ENCODE data around the gene DNM3.

The DNM3 gene

GRCh38 chr1:171981303-171981702 lies 140.0 kb downstream of the DNM3 start:
- ChIA-PET CTCF (interaction anchor here (0.6 kb wide), 1 partner anchor 181 kb away, joined by 3 read pairs; no protein-coding TSS in a partner anchor), POLR2A (no interaction called here)
- TF ChIP-seq SP1 (IDR thresholded peaks at IDR 0.05) (no peak), TARDBP (IDR thresholded peaks at IDR 0.05) (no peak), NFRKB (IDR thresholded peaks at IDR 0.05) (no peak), CTBP1 (IDR thresholded peaks at IDR 0.05; ENCODE audit: borderline replicate concordance) (no peak), ARNT (IDR thresholded peaks at IDR 0.05) (no peak), FOXA1 (IDR thresholded peaks at IDR 0.05) (no peak), HDGF (IDR thresholded peaks at IDR 0.05; ENCODE audit: borderline replicate concordance) (no peak), BHLHE40 (IDR thresholded peaks at IDR 0.05; ENCODE audit: borderline replicate concordance) (no peak), LEF1 (IDR thresholded peaks at IDR 0.05; ENCODE audit: borderline replicate concordance) (no peak), ELF4 (IDR thresholded peaks at IDR 0.05) (no peak), FOXK2 (IDR thresholded peaks at IDR 0.05) (no peak), SUZ12 (IDR thresholded peaks at IDR 0.05) (no peak), PKNOX1 (IDR thresholded peaks at IDR 0.05) (no peak)
- DNase-seq (ENCODE audit: extremely low spot score), result no peak

GRCh38 chr1:171983584-171983983 lies 142.3 kb downstream of the DNM3 start:
- TF ChIP-seq ELF4 (IDR thresholded peaks at IDR 0.05) (no peak), L3MBTL2 (conservative IDR thresholded peaks at IDR 0.05) (no peak), TARDBP (IDR thresholded peaks at IDR 0.05) (no peak), LEF1 (IDR thresholded peaks at IDR 0.05; ENCODE audit: borderline replicate concordance) (no peak), PKNOX1 (IDR thresholded peaks at IDR 0.05) (no peak), CTBP1 (IDR thresholded peaks at IDR 0.05; ENCODE audit: borderline replicate concordance) (no peak), ZNF384 (IDR thresholded peaks at IDR 0.05) (no peak), FOXA1 (IDR thresholded peaks at IDR 0.05) (no peak), HDGF (IDR thresholded peaks at IDR 0.05; ENCODE audit: borderline replicate concordance) (no peak), FOXM1 (IDR thresholded peaks at IDR 0.05; ENCODE audit: borderline replicate concordance) (no peak), FOXK2 (IDR thresholded peaks at IDR 0.05) (no peak), SUZ12 (IDR thresholded peaks at IDR 0.05) (no peak), NFRKB (IDR thresholded peaks at IDR 0.05) (no peak), SP1 (IDR thresholded peaks at IDR 0.05) (no peak), ARNT (IDR thresholded peaks at IDR 0.05) (no peak), BHLHE40 (IDR thresholded peaks at IDR 0.05; ENCODE audit: borderline replicate concordance) (no peak)
- POLR2A ChIA-PET, result no interaction called here
- no peak for DNase-seq (ENCODE audit: extremely low spot score)
- CTCF ChIA-PET, result interaction anchor here (0.7 to 4.7 kb wide), 3 partner anchors 142 to 182 kb away, joined by 3 to 82 read pairs (median 5); partner anchors contain the start of gene DNM3

GRCh38 chr1:171984262-171984661 lies 143.0 kb downstream of the DNM3 start:
- CTCF ChIA-PET, result interaction anchor here (0.7 to 4.7 kb wide), 3 partner anchors 143 to 182 kb away, joined by 3 to 82 read pairs (median 5); partner anchors contain the start of gene DNM3
- TF ChIP-seq LEF1 (IDR thresholded peaks at IDR 0.05; ENCODE audit: borderline replicate concordance) (no peak), BHLHE40 (IDR thresholded peaks at IDR 0.05; ENCODE audit: borderline replicate concordance) (no peak), FOXA1 (IDR thresholded peaks at IDR 0.05) (no peak), ZNF384 (IDR thresholded peaks at IDR 0.05) (no peak), PKNOX1 (IDR thresholded peaks at IDR 0.05) (no peak), TARDBP (IDR thresholded peaks at IDR 0.05) (no peak), ARNT (IDR thresholded peaks at IDR 0.05) (no peak), SUZ12 (IDR thresholded peaks at IDR 0.05) (no peak), HDGF (IDR thresholded peaks at IDR 0.05; ENCODE audit: borderline replicate concordance) (no peak), SP1 (IDR thresholded peaks at IDR 0.05) (no peak), FOXM1 (IDR thresholded peaks at IDR 0.05; ENCODE audit: borderline replicate concordance) (no peak), FOXK2 (IDR thresholded peaks at IDR 0.05) (no peak), NFRKB (IDR thresholded peaks at IDR 0.05) (no peak), ELF4 (IDR thresholded peaks at IDR 0.05) (no peak)
- DNase-seq (ENCODE audit: extremely low spot score), result no peak
- POLR2A ChIA-PET, result no interaction called here

- no peak for TF ChIP-seq SP1 (IDR thresholded peaks at IDR 0.05)
- no peak for TF ChIP-seq TARDBP (IDR thresholded peaks at IDR 0.05)
- no peak for TF ChIP-seq NFRKB (IDR thresholded peaks at IDR 0.05)
- no peak for TF ChIP-seq FOXA1 (IDR thresholded peaks at IDR 0.05)
- no peak for TF ChIP-seq BHLHE40 (IDR thresholded peaks at IDR 0.05; ENCODE audit: borderline replicate concordance)
- TF ChIP-seq FOXM1 (IDR thresholded peaks at IDR 0.05; ENCODE audit: borderline replicate concordance), result no peak
- TF ChIP-seq L3MBTL2 (conservative IDR thresholded peaks at IDR 0.05), result no peak
- TF ChIP-seq SUZ12 (IDR thresholded peaks at IDR 0.05), result no peak
- no peak for TF ChIP-seq LEF1 (IDR thresholded peaks at IDR 0.05; ENCODE audit: borderline replicate concordance)
- TF ChIP-seq ARNT (IDR thresholded peaks at IDR 0.05), result no peak
- no peak for TF ChIP-seq HDGF (IDR thresholded peaks at IDR 0.05; ENCODE audit: borderline replicate concordance)
- no peak for TF ChIP-seq PKNOX1 (IDR thresholded peaks at IDR 0.05)
- ChIA-PET POLR2A (no interaction called here), CTCF (interaction anchor here (0.6 to 4.7 kb wide), 6 partner anchors 107 to 340 kb away, joined by 3 to 82 read pairs (median 4); no protein-coding TSS in a partner anchor)
- DNase-seq (ENCODE audit: extremely low spot score), result peak; percentile 45
Observed at GRCh38 chr1:171984850-171985485, 143.7 kb downstream of the DNM3 start.

- ChIA-PET POLR2A (no interaction called here), CTCF (interaction anchor here (0.6 to 4.7 kb wide), 10 partner anchors 9 to 341 kb away, joined by 3 to 82 read pairs (median 4); no protein-coding TSS in a partner anchor)
- TF ChIP-seq SUZ12 (IDR thresholded peaks at IDR 0.05) (no peak), PKNOX1 (IDR thresholded peaks at IDR 0.05) (no peak), NFRKB (IDR thresholded peaks at IDR 0.05) (no peak), FOXM1 (IDR thresholded peaks at IDR 0.05; ENCODE audit: borderline replicate concordance) (no peak), ARNT (IDR thresholded peaks at IDR 0.05) (no peak), LEF1 (IDR thresholded peaks at IDR 0.05; ENCODE audit: borderline replicate concordance) (no peak), L3MBTL2 (conservative IDR thresholded peaks at IDR 0.05) (no peak), ELF4 (IDR thresholded peaks at IDR 0.05) (no peak), FOXA1 (IDR thresholded peaks at IDR 0.05) (no peak), SP1 (IDR thresholded peaks at IDR 0.05) (no peak), TARDBP (IDR thresholded peaks at IDR 0.05) (no peak), BHLHE40 (IDR thresholded peaks at IDR 0.05; ENCODE audit: borderline replicate concordance) (no peak), FOXK2 (IDR thresholded peaks at IDR 0.05) (no peak), HDGF (IDR thresholded peaks at IDR 0.05; ENCODE audit: borderline replicate concordance) (no peak), CTBP1 (IDR thresholded peaks at IDR 0.05; ENCODE audit: borderline replicate concordance) (no peak), ZNF384 (IDR thresholded peaks at IDR 0.05) (no peak)
- DNase-seq (ENCODE audit: extremely low spot score), result peak; percentile 25
Observed at GRCh38 chr1:171985639-171986038, 144.3 kb downstream of the DNM3 start.
